Left cardiac atrium (tissue), 4 donors: ENCODE measurements around the gene DHX29. TPM values are rescaled to one million over a fixed set of nuclear protein-coding genes. Genes with fewer than 3 reads are reported as not detected.

Source experiments
- ATAC-seq, 2 donors: fragments of 200-7000 bp; cut with Tn5 transposase; one replicate each; pipeline ENCODE4 v1.9.1; 2020; ENCODE audit warnings: mild to moderate bottlenecking in 2 of 2, moderate library complexity in 2 of 2
- DNase-seq: peaks from one replicate; pipeline ENCODE4 v3.0.0-alpha.2; 2020
- intact Hi-C, 2 donors: fragments of 100-400 bp; cut with DNase I; formaldehyde crosslinking; loops; one replicate each; pipeline versions ENCODE4 v1.14.1 to v1.15.1; 2022 to 2023
- total RNA-seq, 2 donors: library from RNA; stranded (reverse); fragmentation: NEBNext Ultra II Directional; extraction: Animal tissue kit (Norgen Biotek cat#: 25700); gene quantifications; one replicate each; pipeline ENCODE4 v1.2.1, GENCODE V29; 2021
- donor health status: DM: no; HTN: yes; CAD: no.
- donor health status: DM: no; HTN: yes; CAD: no; lungs with severe emphysema.
- donor health status: DM: yes; HTN: yes; CAD: no.
- donor health status: Dilated cardiomyopathy.

Gene DHX29
- total RNA-seq, 2 donors from 2014 or later: 17.0 to 21.5 TPM

DNA sequence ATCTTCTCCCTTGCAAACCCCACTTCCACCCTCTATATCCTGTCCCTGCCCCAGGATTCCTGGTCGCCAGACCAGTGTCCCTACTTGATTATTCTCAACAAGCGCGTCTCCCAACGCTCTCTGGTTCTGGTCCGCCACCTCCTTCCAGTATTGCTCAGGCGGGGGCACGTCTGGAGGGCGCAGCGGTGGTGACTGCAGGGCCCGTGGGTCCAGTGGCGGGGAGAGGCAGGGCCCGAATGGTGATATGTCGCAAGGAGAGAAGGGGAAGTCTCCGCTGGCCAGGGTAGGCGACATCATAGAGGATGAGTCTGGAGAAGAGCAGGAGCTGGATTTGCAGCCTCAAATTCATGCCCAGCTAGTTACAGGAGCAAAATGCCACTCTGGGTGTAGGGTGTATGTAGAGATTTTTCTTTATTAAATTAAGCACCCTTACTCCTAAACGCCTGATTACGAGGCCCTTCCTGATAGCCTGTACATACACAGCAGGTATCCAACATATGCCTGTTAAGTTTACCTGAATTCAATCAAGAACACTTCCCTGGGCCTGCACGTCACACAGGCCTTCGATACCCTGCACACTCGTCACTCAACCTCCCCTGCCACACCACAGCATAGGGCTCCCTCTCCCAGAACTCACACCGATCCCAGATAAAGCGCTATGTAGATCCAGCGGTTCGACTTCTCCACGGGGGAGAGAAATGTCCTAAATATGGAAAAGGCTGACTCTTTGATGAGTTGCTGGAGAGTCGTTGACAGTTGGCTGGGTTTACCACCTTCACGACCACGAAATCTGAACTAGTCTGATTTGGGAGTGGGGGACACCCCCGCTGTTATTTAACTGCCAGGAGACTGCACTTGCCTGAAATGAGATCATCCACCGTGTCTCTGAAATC is 85.2 kb downstream of the DHX29 start:
- no peak for ATAC-seq
- no peak for DNase-seq
- intact Hi-C loops: loop anchor here in 1 of 2 donors (10.0 kb wide), 1 partner anchor 48 kb away; the partner anchor contains the start of gene CDC20B

DNA sequence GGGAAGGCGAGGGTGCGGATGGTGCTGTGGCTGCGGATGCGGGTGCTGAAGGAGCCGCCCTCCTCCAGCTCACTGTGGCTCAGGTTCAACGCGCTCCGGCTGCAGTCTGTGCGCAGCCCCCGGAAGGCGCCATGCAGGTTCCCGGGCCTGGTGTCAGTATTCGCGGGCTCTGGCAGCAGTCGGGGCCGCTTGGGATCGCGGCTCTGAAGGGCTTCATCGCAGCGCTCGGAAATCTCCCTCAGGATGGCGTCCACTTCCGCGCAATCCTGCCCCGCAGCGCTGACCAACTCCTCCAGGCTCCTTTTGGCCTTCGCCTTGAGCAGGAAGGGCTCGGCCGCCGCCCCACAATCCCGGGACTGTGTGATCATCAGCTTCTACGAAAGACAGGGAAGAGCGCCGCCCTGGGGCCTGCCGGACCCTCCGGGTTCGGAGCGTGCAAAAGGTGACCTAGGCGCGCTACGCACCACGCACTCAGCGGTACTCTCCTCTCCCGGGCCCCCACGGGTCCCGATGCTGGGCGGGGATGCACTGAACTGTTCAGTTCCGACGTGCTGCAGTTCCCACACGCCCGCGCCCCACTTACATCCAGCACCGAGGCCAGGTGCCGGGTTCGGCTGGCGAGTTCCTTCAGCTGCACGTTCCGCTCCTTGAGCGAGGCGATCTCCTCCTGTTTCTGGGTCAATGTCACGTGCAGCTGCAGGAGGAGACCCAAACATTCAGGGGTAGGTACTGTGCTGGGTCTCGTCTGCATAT is 86.9 kb downstream of the DHX29 start:
- intact Hi-C loops: loop anchor here in 1 of 2 donors (10.0 kb wide), 1 partner anchor 46 kb away; the partner anchor contains the start of gene CDC20B
- peak; percentile 17 to 57 for ATAC-seq

DNA sequence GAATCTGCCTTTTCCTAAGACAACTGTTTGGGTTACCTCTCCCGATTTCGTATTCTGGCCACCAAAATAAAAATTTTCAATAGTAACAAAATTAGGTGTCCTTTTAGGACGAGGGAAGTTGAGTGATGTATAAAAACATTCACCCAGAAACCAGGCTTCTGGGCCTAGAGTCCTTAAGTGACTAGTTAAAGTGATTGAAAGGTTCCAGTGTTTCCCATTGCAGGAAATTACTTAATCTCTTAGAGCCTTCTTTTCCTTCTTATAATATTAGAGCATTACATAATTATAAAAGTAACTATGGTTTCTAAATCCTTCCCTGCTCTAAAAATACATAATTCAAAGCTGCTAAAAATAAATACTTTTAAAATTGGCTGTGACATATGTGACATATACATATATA is 87.7 kb downstream of the DHX29 start:
- no peak for ATAC-seq
- intact Hi-C loops: loop anchor here in 1 of 2 donors (10.0 kb wide), 1 partner anchor 45 kb away; the partner anchor contains the start of gene CDC20B
- DNase-seq: no peak

More for the DNA sequence above, 86.9 kb downstream of the DHX29 start:
- DNase-seq: peak; percentile 30

DNA sequence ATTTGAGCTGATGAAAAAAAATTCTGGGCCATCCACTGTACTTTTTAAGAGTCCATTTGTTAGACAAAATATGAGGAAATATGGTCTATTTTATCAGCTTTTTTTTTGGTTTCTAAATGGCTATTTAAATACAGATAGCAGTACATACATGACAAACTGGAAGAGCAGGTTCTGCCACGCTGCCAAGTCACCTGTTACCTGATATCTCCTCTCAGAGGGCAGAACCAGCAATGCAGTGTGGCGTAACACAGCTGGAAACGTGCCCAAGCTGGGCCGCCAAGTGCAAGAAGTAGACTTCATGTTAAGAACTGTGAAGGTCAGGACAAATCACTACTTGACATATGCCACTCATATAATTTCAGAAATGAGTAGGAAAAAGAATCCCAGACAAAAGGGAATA is 88.5 kb downstream of the DHX29 start:
- intact Hi-C loops: no loop called here
- DNase-seq: no peak
- ATAC-seq: no peak

DNA sequence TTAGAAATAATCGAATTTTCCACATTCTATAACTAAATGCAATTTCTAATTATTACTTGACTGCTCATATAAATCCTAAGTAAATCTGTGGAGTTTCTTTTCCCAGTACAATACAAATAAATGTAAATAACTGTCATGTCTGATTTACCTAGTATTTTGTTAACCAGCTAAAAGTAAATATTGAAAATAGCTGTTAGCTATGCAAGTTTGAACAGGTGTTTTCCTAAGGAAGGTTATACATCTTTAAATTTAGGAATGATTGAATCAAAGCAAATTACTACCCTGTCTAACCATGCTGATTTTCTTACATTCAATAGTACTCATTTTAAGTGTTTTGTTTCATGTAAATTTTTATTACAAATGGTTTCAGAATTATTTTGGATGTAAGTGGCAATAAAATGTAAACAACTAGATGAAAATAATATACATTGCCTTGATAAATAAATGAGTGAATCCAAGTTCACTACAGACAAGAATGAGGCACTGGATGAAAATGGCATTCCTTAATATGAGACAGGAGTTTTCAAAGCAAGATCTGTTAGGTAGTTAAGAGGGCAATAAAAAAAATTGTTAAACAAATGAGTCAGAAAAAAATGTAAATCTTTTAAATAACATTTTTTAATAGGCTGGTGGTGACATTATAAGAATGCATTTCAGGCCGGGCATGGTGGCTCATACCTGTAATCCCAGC is 96.2 kb downstream of the DHX29 start:
- DNase-seq (no peak), ATAC-seq (no peak)
- intact Hi-C loops: no loop called here

Other genes with a start within 250 kb of the DHX29 start
- 1 to 10 TPM in 1 of 2 donors, under 1 TPM in 1; 0.37 to 3.1 TPM for gene GZMA, start 205.0 kb downstream of the DHX29 start, total RNA-seq
- gene GPX8, start 147.5 kb downstream of the DHX29 start, total RNA-seq: 10 to 100 TPM; 14.5 to 21.8 TPM
- gene CDC20B, start 134.5 kb downstream of the DHX29 start, total RNA-seq: not detected
- not detected for gene MCIDAS, start 80.4 kb downstream of the DHX29 start, total RNA-seq
- under 1 TPM in 1 of 2 donors, not detected in 1; 0.16 TPM for gene CCNO, start 74.1 kb downstream of the DHX29 start, total RNA-seq
- gene MTREX, start 295 bp upstream of the DHX29 start, total RNA-seq: 10 to 100 TPM; 54.8 to 65.9 TPM
- gene PLPP1, start 227.3 kb upstream of the DHX29 start, total RNA-seq: 10 to 100 TPM; 56.8 to 87.8 TPM